Measurements from ENCODE around the gene PDXP.

The PDXP gene

DNA sequence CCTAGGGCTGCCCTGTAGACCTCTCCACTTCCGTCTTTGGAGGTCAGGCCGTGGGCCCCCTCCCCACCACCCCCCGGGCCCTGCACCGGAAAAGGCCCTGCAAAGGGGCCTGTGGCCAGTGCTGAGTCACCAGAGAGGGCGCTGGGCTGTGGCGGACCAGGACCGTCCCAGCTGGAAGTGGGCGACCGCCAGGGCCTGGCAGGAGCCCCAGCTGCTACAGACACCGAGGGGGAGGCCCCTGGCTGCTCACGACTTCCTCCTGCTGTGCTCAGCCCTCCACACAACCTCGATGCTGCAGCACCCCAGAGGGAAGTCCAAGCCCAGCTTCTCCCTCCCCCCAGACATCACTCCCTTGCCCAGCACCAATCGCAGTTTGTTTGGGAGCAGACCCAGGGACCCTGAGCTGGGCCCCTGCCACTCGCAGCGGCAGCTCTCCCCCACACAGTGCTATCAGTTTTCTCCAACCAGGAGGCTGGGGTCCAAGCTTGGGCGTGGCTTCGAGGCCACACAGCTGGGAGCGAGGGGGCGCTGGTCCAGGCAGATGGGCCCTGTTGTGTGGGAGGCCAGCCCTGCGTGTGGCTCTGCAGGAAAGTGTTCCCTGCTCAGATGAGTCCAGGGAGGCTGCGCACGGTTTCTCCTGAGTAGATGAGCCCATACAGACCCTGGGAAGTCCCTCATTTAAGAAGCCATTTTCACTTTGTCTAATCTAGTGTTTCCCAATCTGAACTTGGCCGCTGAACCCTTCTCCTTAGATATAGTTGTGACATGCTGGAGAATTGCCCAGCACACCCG, 24.7 kb upstream of the PDXP start:
- TF ChIP-seq, protein P1, sequence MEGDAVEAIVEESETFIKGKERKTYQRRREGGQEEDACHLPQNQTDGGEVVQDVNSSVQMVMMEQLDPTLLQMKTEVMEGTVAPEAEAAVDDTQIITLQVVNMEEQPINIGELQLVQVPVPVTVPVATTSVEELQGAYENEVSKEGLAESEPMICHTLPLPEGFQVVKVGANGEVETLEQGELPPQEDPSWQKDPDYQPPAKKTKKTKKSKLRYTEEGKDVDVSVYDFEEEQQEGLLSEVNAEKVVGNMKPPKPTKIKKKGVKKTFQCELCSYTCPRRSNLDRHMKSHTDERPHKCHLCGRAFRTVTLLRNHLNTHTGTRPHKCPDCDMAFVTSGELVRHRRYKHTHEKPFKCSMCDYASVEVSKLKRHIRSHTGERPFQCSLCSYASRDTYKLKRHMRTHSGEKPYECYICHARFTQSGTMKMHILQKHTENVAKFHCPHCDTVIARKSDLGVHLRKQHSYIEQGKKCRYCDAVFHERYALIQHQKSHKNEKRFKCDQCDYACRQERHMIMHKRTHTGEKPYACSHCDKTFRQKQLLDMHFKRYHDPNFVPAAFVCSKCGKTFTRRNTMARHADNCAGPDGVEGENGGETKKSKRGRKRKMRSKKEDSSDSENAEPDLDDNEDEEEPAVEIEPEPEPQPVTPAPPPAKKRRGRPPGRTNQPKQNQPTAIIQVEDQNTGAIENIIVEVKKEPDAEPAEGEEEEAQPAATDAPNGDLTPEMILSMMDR (IDR thresholded peaks at IDR 0.05; ENCODE audit: insufficient read depth, low read depth, low read length, missing control alignments) = no peak
- H3K4me3 ChIP-seq (ENCODE audit: low read length) = no peak overlapping the region
- DNase-seq (ENCODE audit: low read depth) = no peak

- H3K4me3 ChIP-seq (ENCODE audit: low read length) = no peak overlapping the region
- DNase-seq (ENCODE audit: low read depth) = no peak
- TF ChIP-seq, protein P1 (IDR thresholded peaks at IDR 0.05; ENCODE audit: insufficient read depth, low read depth, low read length, missing control alignments) = peak; percentile 33
Observed at GRCh38 chr22:37634417-37634924, 24.1 kb upstream of the PDXP start.

DNA sequence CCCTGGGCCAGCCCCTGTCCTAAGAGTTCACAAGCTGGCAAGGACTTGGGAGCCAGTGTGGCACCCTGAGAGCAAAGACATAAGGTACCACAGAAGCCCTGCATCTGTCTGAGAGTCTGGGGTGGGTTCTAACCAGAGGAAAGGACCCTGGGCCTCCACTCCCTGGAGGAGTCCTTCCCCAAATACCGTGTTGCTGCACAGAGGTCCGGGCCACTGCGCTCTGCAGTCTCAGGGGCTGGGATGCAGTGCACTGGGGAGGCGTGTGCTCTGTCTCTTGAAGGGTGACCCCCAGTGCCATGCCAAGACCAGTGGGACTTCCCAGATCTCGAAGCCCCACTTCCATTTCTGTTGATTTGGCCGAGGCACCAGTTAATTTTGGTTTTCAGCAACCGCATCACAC, 23.4 kb upstream of the PDXP start:
- TF ChIP-seq, protein P1 (IDR thresholded peaks at IDR 0.05; ENCODE audit: insufficient read depth, low read depth, low read length, missing control alignments) = no peak
- H3K4me3 ChIP-seq (ENCODE audit: low read length) = no peak overlapping the region
- DNase-seq (ENCODE audit: low read depth) = no peak

- no peak for DNase-seq (ENCODE audit: low read depth)
- no peak overlapping the region for H3K4me3 ChIP-seq (ENCODE audit: low read length)
- TF ChIP-seq, protein P1 (IDR thresholded peaks at IDR 0.05; ENCODE audit: insufficient read depth, low read depth, low read length, missing control alignments) = peak; percentile 25
Observed at GRCh38 chr22:37636186-37636948, 22.2 kb upstream of the PDXP start.

GRCh38 chr22:37636949-37637273, 21.6 kb upstream of the PDXP start:
- DNase-seq (ENCODE audit: low read depth) = no peak
- H3K4me3 ChIP-seq (ENCODE audit: low read length) = no peak overlapping the region
- TF ChIP-seq, protein P1 (IDR thresholded peaks at IDR 0.05; ENCODE audit: insufficient read depth, low read depth, low read length, missing control alignments) = no peak

DNA sequence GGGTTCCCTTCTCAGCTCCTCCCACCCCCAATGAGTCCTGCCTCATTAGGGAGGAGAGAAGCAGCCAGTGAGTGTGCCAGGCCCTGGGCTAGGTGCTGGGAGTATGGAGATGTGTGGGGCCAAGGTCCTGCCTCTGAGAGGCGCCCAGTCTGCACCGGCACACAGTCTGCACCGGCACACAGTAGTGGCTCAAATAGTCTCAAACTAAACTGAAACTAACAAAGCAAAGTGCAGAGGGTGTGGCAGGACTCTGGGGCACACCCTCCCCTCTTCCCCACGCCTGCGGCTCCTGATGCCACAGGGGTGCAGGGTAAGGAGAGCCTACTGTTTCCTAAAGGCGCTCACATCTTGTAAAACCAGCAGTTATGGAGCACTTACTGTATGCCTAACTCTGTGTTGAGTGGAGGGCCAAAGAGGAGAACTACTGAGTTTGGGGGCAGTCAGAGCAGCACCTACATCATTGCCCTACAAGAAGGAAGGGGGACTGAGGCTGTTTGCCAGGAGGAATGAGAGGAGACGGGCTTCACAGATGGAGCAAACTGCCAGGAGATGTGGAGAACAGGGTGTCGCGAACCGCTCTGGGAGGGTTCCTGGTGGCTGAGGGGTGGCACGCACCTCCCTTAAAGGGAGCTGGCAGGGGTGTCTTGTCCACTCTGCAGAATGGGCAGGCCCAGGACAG, 20.0 kb upstream of the PDXP start:
- H3K4me3 ChIP-seq (ENCODE audit: low read length) = peak overlapping the region; percentile 95
- peak; percentile 39 for DNase-seq (ENCODE audit: low read depth)
- TF ChIP-seq, protein P1 (IDR thresholded peaks at IDR 0.05; ENCODE audit: insufficient read depth, low read depth, low read length, missing control alignments) = no peak

Data from epithelial cell of esophagus (primary cell).